ENCODE data around the gene DPF1.

DNA sequence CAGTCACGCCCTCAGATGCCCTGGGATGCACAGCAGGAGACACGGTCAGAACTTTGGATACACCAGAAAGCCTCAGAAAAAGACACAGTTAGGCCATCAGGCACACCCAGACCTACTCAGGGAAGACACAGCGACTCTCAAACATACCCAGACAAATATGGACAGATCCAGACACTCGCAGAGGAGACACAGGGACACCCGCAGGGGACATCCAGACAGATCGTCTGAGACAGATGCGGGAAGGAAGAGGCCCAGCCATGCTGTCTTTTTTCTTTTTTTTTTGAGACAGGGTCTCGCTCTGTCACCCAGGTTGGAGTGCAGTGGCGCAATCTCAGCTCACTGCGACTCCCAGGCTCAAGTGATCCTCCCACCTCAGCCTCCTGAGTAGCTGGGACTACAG is 4.8 kb downstream of the DPF1 start:
- TF ChIP-seq ELF4 (IDR thresholded peaks at IDR 0.05) (no peak), SP1 (IDR thresholded peaks at IDR 0.05) (no peak), LEF1 (IDR thresholded peaks at IDR 0.05; ENCODE audit: borderline replicate concordance) (no peak), SUZ12 (IDR thresholded peaks at IDR 0.05) (no peak), L3MBTL2 (conservative IDR thresholded peaks at IDR 0.05) (no peak), ARNT (IDR thresholded peaks at IDR 0.05) (no peak), HDGF (IDR thresholded peaks at IDR 0.05; ENCODE audit: borderline replicate concordance) (no peak), FOXA1 (IDR thresholded peaks at IDR 0.05) (no peak), BHLHE40 (IDR thresholded peaks at IDR 0.05; ENCODE audit: borderline replicate concordance) (no peak), NFRKB (IDR thresholded peaks at IDR 0.05) (no peak), FOXM1 (IDR thresholded peaks at IDR 0.05; ENCODE audit: borderline replicate concordance) (no peak)

Measured in HEK293T (cell line).